Activated CD8-positive, alpha-beta memory T cell treated with anti-CD3 and anti-CD28 coated beads for 24 hours (primary cell): Measurements from ENCODE around the gene OR4K14.
"Not testable (repeated sequence)": the region's sequence is repeated elsewhere in the genome, so short reads cannot be mapped to it uniquely, and the experiment has no call there.

Experiments used
- DNase-seq: peaks from one replicate; pipeline ENCODE4 v3.0.0-alpha.2; 2020

OR4K14 gene

GRCh38 chr14:20019257-20019865 lies at the start of gene OR4K14:
OR4K14 (minus strand) TSS chr14:20019307; CDS start chr14:20015193, 4,114 bp downstream.
- no peak for DNase-seq

- no peak for DNase-seq
Measured at GRCh38 chr14:20059745-20060144, 40.6 kb upstream of the OR4K14 start, which contains the start of gene OR4L1. OR4L1 (plus strand) TSS chr14:20060045; CDS start chr14:20060045, 0 bp downstream.

GRCh38 chr14:20048202-20048601 lies 29.1 kb upstream of the OR4K14 start:
- DNase-seq = no peak

GRCh38 chr14:20044243-20044642 lies 25.1 kb upstream of the OR4K14 start:
- DNase-seq = no peak

GRCh38 chr14:20035938-20036337 lies 16.8 kb upstream of the OR4K14 start, which contains the start of gene OR4K13:
OR4K13 (minus strand) TSS chr14:20036038; CDS start chr14:20034758, 1,280 bp downstream.
- no peak for DNase-seq

GRCh38 chr14:20035449-20035848 lies 16.3 kb upstream of the OR4K14 start:
- DNase-seq = no peak

GRCh38 chr14:20031058-20031457 lies 12.0 kb upstream of the OR4K14 start:
- no peak for DNase-seq

GRCh38 chr14:20008156-20008555 lies 11.0 kb downstream of the OR4K14 start:
- DNase-seq = no peak

- no peak for DNase-seq
Measured at GRCh38 chr14:20002319-20002718, 16.8 kb downstream of the OR4K14 start.

- no peak for DNase-seq
Measured at GRCh38 chr14:20001863-20002262, 17.2 kb downstream of the OR4K14 start, which contains the start of gene OR4Q2. OR4Q2 (plus strand) TSS chr14:20002163.

GRCh38 chr14:19993438-19993837 lies 25.7 kb downstream of the OR4K14 start:
- no peak for DNase-seq

GRCh38 chr14:19975291-19975690 lies 43.8 kb downstream of the OR4K14 start, which contains the start of gene OR4K15:
OR4K15 (plus strand) TSS chr14:19975591; CDS start chr14:19975591, 0 bp downstream.
- no peak for DNase-seq

- DNase-seq = no peak
Measured at GRCh38 chr14:19974844-19975243, 44.3 kb downstream of the OR4K14 start.

GRCh38 chr14:19969735-19970134 lies 49.4 kb downstream of the OR4K14 start:
- DNase-seq = not testable (repeated sequence)
